CD14-positive monocyte (primary cell): ENCODE data around the gene DENND1A. TPM values are rescaled to one million over a fixed set of nuclear protein-coding genes. Genes with fewer than 3 reads are reported as not detected.
A peak's percentile ranks its signal among the peaks of the same experiment; 100 is the strongest.

Experiments used
- DNase-seq, 3 donors: peaks; one replicate each; pipeline ENCODE4 v3.0.0-alpha.2; 2011 to 2022
- H2AFZ ChIP-seq: 2 replicates; pipeline ENCODE4 v1.6.0; 2012; ENCODE audit warnings: mild to moderate bottlenecking, low read depth, low read length, inconsistent platforms; ENCODE audit not compliant: insufficient read depth, poor library complexity, severe bottlenecking
- H3K27ac ChIP-seq, 2 donors: 1 replicate in 1 of 2; 2 replicates in 1 of 2; pipeline ENCODE4 v1.5.1; 2012 to 2013; ENCODE audit warnings: low read length in 2 of 2, control low read depth in 1 of 2, inconsistent platforms in 1 of 2, low read depth in 1 of 2, mild to moderate bottlenecking in 1 of 2
- H3K27me3 ChIP-seq, 2 donors: one replicate each; pipeline versions ENCODE4 v1.6.0 to v1.6.1; 2011 to 2013; ENCODE audit warnings: low read length in 2 of 2; ENCODE audit not compliant: control insufficient read depth in 2 of 2, insufficient read depth in 2 of 2
- H3K36me3 ChIP-seq, 2 donors: replicated peaks in 1 of 2; 1 replicate in 1 of 2; 2 replicates in 1 of 2; pipeline versions ENCODE4 v1.5.1 to v1.6.1; 2012 to 2013; ENCODE audit warnings: low read length in 2 of 2, control low read depth in 1 of 2, inconsistent platforms in 1 of 2, mild to moderate bottlenecking in 1 of 2; ENCODE audit not compliant: insufficient read depth in 2 of 2, control insufficient read depth in 1 of 2
- H3K4me1 ChIP-seq, 2 donors: 1 replicate in 1 of 2; 2 replicates in 1 of 2; pipeline versions ENCODE4 v1.5.1 to v1.6.1; 2012 to 2013; ENCODE audit warnings: low read length in 2 of 2, control low read depth in 1 of 2, inconsistent platforms in 1 of 2, mild to moderate bottlenecking in 1 of 2, moderate library complexity in 1 of 2; ENCODE audit not compliant: insufficient read depth in 2 of 2, control insufficient read depth in 1 of 2
- H3K4me2 ChIP-seq: replicated peaks from 2 replicates; pipeline ENCODE3; 2012; ENCODE audit warnings: low read length, moderate library complexity, mild to moderate bottlenecking; ENCODE audit not compliant: poor library complexity, severe bottlenecking; ENCODE audit errors: extremely low read depth
- H3K4me3 ChIP-seq, 3 experiments: fragments of 200-600 bp in 1 of 3; sonication (generic) in 1 of 3; replicated peaks in 1 of 3; 1 replicate in 2 of 3; 2 replicates in 1 of 3; pipeline ENCODE4 v1.5.1; 2011 to 2013; ENCODE audit warnings: low read length in 3 of 3, mild to moderate bottlenecking in 3 of 3, control low read depth in 2 of 3, low read depth in 2 of 3, inconsistent platforms in 1 of 3, moderate library complexity in 1 of 3
- H3K79me2 ChIP-seq: 2 replicates; pipeline ENCODE4 v1.6.0; 2012; ENCODE audit warnings: mild to moderate bottlenecking, control low read depth, inconsistent platforms, low read length, moderate library complexity; ENCODE audit not compliant: insufficient read depth
- H3K9ac ChIP-seq: 2 replicates; pipeline ENCODE4 v1.6.0; 2017; ENCODE audit warnings: low read length, mild to moderate bottlenecking; ENCODE audit not compliant: insufficient read depth, poor library complexity, severe bottlenecking
- H3K9me3 ChIP-seq, 2 donors: replicated peaks in 1 of 2; 1 replicate in 1 of 2; 2 replicates in 1 of 2; pipeline versions ENCODE4 v1.5.1 to v1.6.1; 2012 to 2013; ENCODE audit warnings: low read length in 2 of 2, control low read depth in 1 of 2; ENCODE audit not compliant: control insufficient read depth in 1 of 2, insufficient read depth in 1 of 2
- H4K20me1 ChIP-seq: 2 replicates; pipeline ENCODE4 v1.6.0; 2012; ENCODE audit warnings: mild to moderate bottlenecking, low read length, control low read depth, moderate library complexity; ENCODE audit not compliant: insufficient read depth
- H3K27ac Mint-ChIP-seq, 7 donors: one replicate each; pipeline ENCODE4 v1.8.0; 2020; ENCODE audit warnings: mild to moderate bottlenecking in 7 of 7, mixed read lengths in 7 of 7, moderate library complexity in 6 of 7, inconsistent platforms in 2 of 7
- H3K27me3 Mint-ChIP-seq, 3 donors: one replicate each; pipeline ENCODE4 v1.8.0; 2021 to 2022; ENCODE audit warnings: low read depth in 3 of 3, mild to moderate bottlenecking in 3 of 3, mixed read lengths in 3 of 3, moderate library complexity in 3 of 3, inconsistent platforms in 1 of 3
- H3K36me3 Mint-ChIP-seq, 2 donors: one replicate each; pipeline ENCODE4 v1.8.0; 2020; ENCODE audit warnings: mixed read lengths in 2 of 2, inconsistent platforms in 1 of 2, mild to moderate bottlenecking in 1 of 2
- H3K4me1 Mint-ChIP-seq: one replicate; pipeline ENCODE4 v1.8.0; 2020; ENCODE audit warnings: mild to moderate bottlenecking, mixed read lengths
- H3K4me3 Mint-ChIP-seq, 2 donors: one replicate each; pipeline ENCODE4 v1.8.0; 2020; ENCODE audit warnings: mild to moderate bottlenecking in 2 of 2, mixed read lengths in 2 of 2, moderate library complexity in 1 of 2
- H3K9me3 Mint-ChIP-seq, 7 donors: one replicate each; pipeline ENCODE4 v1.8.0; 2020 to 2022; ENCODE audit warnings: mixed read lengths in 7 of 7, mild to moderate bottlenecking in 6 of 7, moderate library complexity in 6 of 7, inconsistent platforms in 2 of 7
- CTCF ChIP-seq: fragments of 200-600 bp; IDR thresholded peaks from one replicate; pipeline ENCODE4 v1.8.0; 2022; ENCODE audit warnings: antibody characterized with exemption, mild to moderate bottlenecking
- WGBS: methylation state at CpG from one replicate; pipeline ENCODE4 v1.1.5; 2013; ENCODE audit warnings: missing lambda C conversion rate; ENCODE audit not compliant: insufficient coverage; 5-methylcytosine and 5-hydroxymethylcytosine counted together
- intact Hi-C, 2 donors: fragments of 100-400 bp; cut with micrococcal nuclease; formaldehyde crosslinking; loops; one replicate each; pipeline versions ENCODE4 v1.15.0 to v1.15.1; 2023
- polyA plus RNA-seq, 3 donors: library from polyadenylated mRNA; depleted of rRNA in 1 of 3; unstranded in 2 of 3; stranded (reverse) in 1 of 3; fragments of 300-500 nt in 2 of 3; fragments of >200 nt in 1 of 3; fragmentation: Illumina TruSeq in 2 of 3; gene quantifications; 1 replicate in 2 of 3; 2 replicates in 1 of 3; pipeline ENCODE4 v1.2.3, GENCODE V29; 2012 to 2021

Gene DENND1A
- polyA plus RNA-seq, 3 donors: 24.8 to 73.0 (median 29.4) TPM

- Histone ChIP-seq H3K9me3 (no peaks in the 10 kb centered on the region), H3K4me2 (no peak overlapping the region), H3K27me3 (no peaks in the 10 kb centered on the region), H3K4me1 (peaks cover 0 to 4% of the 10 kb centered on the region in 2 donors), H3K27ac (no peak overlapping the region), H3K9ac (no peak overlapping the region), H2AFZ (no peak overlapping the region), H3K79me2 (no peaks in the 10 kb centered on the region), H3K36me3 (no peaks in the 10 kb centered on the region), H4K20me1 (no peaks in the 10 kb centered on the region), H3K4me3 (no peak overlapping the region)
- Mint-ChIP-seq H3K27me3 (peaks cover 10 to 14% (median 12%) of the 10 kb centered on the region in 3 donors), H3K9me3 (no peaks in the 10 kb centered on the region), H3K27ac (no peak overlapping the region), H3K36me3 (no peaks in the 10 kb centered on the region), H3K4me1 (peaks cover 8% of the 10 kb centered on the region), H3K4me3 (no peak overlapping the region)
- TF ChIP-seq CTCF: no peak
- WGBS: 71% methylated on average over 8 of the region's 9 CpGs
- DNase-seq: no peak
- intact Hi-C loops: no loop called here
These were observed 575.0 kb downstream of the DENND1A start for GRCh38 chr9:123354806-123355508.

DNA sequence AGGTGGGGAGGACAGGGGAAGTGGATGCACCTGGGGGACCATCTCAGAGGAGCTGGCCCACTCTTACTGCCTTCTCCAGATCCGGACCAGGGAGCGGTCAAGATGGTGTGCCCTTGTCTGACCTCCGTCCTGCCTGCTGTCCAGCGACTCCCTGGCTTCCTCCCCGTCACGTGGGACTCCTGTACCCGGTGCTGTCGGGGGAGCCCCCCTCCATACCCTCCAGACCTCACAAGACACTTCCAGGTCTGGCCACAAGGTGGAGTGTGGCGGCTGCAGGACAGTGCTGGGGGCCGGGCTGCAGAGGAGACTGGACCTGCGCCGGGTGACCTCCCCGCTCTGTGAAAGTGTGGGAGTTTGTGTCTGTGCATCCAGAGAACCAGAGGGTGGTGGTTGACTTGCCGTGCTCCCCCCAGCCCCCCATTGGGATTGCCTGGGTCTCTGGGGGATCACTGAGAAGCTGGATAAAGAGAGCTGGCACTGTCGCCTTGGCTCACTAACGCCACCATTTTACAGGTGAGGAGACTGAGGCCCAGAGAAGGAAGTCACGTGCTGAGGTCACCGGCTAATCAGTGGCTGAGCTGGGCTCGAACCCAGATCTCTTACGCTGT, 575.8 kb downstream of the DENND1A start:
- DNase-seq: peak; percentile 17 to 65 (median 36)
- no peak overlapping the region for H3K4me3 ChIP-seq
- no peaks in the 10 kb centered on the region for H3K27me3 ChIP-seq
- 36% methylated on average over 13 of the region's 20 CpGs for WGBS
- peak overlapping the region in 1 of 7 donors; percentile 73 for H3K27ac Mint-ChIP-seq
- no peak overlapping the region for H3K9ac ChIP-seq
- peak; percentile 90 for TF ChIP-seq CTCF
- H3K4me2 ChIP-seq: no peak overlapping the region
- no peaks in the 10 kb centered on the region for H3K36me3 ChIP-seq
- peaks cover 0 to 4% of the 10 kb centered on the region in 2 donors for H3K4me1 ChIP-seq
- H3K27ac ChIP-seq: no peak overlapping the region
- peak overlapping the region; percentile 30 for H2AFZ ChIP-seq
- H3K27me3 Mint-ChIP-seq: peaks cover 10 to 12% (median 11%) of the 10 kb centered on the region in 3 donors
- H3K4me3 Mint-ChIP-seq: no peak overlapping the region
- intact Hi-C loops: no loop called here
- H3K79me2 ChIP-seq: no peaks in the 10 kb centered on the region
- no peaks in the 10 kb centered on the region for H3K9me3 ChIP-seq
- H3K36me3 Mint-ChIP-seq: no peaks in the 10 kb centered on the region
- H3K9me3 Mint-ChIP-seq: no peaks in the 10 kb centered on the region
- no peaks in the 10 kb centered on the region for H4K20me1 ChIP-seq
- H3K4me1 Mint-ChIP-seq: peaks cover 8% of the 10 kb centered on the region
